Stimulated activated CD8-positive, alpha-beta memory T cell treated with anti-CD3 and anti-CD28 coated beads, Interleukin-7, amount 100 ng/mL, for 48 hours (primary cell): ENCODE results near the gene S100A7A.
"Not testable (repeated sequence)": the region's sequence is repeated elsewhere in the genome, so short reads cannot be mapped to it uniquely, and the experiment has no call there.

Source experiments
- DNase-seq, 2 donors: peaks; one replicate each; pipeline ENCODE4 v3.0.0-alpha.2; 2020; ENCODE audit warnings: low read depth in 1 of 2; ENCODE audit errors: extremely low read depth in 1 of 2

S100A7A gene

DNA sequence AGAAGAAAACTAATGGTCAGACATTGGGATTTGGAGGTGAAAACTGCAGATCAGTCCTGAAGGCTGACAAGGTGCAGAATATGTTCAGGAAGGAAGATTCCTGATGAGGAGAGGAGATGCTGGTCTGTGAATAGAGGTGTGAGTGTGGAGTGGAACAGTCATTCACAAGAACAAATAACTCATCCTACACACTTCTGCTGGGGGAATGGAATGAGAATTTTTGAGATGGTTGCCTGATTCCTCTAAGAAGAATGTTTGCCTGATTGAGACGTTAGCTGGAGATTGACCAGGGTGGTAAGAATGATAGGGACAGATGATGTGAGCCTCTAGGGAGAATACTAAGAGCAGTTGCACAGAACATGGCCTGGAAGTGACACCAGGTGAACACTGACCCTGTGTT lies 40.1 kb downstream of the S100A7A start:
- no peak for DNase-seq

DNA sequence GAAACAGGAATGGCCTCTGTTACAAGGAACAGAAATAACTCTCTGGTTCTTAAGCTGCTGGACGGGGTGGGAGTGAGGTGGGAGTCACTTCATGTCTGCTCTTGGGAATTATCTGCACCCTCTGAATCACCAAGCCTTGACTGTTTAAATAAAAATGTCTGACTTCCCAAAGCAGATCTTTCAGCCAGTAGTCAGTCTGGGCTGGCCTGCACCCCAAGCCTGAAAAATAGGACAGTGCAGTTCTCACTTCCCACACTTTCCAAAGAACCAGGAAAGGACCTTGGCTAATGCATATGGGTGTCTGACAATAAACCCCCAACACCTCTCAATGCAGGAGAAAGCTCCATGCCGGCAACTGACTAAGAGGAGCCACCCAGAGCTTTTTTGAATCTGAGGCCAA lies 43.3 kb downstream of the S100A7A start:
- no peak for DNase-seq

DNA sequence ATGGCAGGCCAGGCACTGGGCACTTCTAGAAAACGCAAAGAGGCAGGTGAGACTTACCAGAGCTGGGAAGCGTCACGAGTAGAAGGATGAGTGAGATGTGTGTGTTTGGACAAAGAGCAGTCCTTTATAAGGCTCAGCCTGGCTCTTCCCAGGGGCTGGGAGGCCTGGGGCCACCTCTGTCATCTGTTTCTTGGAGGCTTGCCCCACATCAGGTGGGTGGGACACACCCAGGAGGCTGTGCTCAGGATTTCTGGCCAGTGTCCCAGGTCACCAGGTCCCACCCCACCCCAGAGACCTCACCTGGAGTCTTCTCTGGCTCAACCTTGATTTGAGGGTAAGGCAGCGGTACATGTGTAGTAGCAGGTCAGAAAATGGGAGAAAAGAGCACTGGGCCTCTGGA lies 44.2 kb downstream of the S100A7A start, which contains the start of gene S100A7:
Gene S100A7 (minus strand): TSS at position 101 of the 400 bp plus-strand sequence. CDS start 1,638 bp downstream, outside the sequence.
- no peak for DNase-seq

DNA sequence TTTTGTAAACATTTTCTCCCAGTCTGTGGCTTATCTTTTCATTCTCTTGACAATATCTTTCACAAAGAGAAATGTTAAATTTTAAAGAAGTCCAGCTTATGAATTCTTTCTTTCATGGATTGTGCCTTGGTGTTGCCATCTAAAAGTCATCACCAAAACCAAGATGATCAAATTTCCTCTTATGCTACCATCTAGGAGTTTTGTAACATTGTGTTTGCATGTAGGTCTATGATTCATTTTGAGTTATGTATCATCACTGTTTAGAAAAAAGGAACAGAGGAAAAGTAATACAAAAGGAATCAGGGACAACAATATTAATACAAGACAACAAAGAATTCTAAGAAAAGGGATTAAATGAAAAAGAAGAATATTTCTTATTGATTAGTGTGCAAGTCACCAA lies 46.4 kb downstream of the S100A7A start:
- not testable (repeated sequence) for DNase-seq

DNA sequence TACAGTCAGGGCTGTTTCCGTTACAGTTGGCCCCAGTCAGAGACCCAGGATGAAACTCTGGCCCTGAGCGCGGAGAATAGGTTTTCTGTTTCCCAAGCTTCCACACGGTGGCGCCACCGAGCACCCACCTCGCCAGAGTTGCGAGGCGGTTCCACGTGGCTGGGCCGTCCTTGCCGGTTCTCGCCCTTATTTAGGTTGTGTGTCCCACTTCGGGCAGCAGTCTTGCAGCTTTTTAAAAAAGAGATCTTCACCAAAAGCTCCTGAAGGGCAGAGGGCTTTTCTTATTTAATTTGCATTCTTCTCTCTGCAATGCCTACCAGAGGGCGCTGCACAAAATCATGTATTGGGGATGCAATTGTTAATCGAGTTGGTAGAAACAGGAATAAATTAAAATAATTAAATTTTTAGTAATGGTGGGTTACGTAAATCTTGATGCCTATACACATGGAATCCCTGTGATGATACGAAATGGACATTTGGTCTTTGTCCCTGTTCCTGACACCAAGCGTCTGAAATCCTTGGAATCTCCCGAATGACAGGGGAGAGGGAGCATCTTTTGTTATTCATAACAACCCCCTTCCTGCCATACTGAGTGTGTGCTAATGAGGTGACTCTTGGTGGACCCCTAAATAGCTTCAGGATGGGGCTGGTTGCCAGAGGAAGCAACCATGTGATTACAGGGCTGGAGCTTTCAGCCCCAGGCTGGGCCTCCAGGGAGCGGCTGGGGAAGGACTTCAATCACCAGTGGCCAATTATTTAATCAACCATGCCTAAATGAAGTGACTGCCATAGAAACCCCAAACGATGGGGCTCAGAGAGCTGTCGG lies 49.7 kb downstream of the S100A7A start:
- DNase-seq, result peak; percentile 32 to 34

DNA sequence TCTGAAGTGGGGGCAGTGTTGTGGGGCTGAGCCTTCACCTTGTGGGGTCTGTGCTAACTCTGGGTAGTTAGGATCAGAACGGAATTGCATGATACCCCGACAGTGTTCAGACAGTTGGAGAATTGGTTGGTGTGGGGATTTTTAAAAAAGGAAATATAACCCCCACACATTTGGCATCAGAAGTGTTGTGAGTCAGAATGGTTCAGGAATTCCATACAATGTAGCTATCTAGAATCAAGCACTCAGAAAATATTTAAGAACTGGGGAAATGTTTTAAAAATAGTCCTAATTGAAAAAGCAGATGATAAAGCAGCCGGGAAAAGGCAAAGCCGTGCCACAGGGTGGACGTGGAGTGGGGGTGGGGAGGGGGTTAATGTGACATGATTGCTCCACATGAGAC lies 50.6 kb downstream of the S100A7A start:
- DNase-seq, result no peak

DNA sequence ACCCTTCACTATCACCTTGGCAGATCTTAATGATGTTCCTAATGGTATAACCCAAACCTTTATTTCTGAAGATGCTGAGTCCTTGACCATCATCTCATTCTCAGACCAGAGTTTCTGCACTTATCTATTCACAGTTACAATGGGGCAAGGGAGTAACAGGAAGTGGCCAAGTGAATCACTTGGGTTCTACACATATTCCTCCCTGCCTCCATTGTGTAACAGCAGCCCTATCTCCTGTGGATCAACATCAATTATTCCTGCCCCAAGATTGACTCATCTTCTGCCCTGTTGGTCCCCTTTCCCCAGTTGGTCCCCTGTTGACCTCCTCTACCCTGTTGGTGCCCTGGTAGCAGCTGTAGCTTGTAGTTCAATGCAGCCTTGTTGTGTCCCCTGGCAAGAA lies 54.4 kb downstream of the S100A7A start:
- no peak for DNase-seq
